BE2C (cell line): ENCODE results near the gene WNT7A.

ENCODE experiments used
- DNase-seq: peaks from one replicate; pipeline ENCODE4 v3.0.0-alpha.2; 2020
- H3K27me3 ChIP-seq: fragments of 250-450 bp; sonication (Bioruptor Pico); 2 replicates; pipeline ENCODE4 v1.5.1; 2020; ENCODE audit warnings: mild to moderate bottlenecking
- H3K36me3 ChIP-seq: fragments of 250-450 bp; sonication (Bioruptor Pico); 2 replicates; pipeline ENCODE4 v1.5.1; 2020; ENCODE audit warnings: mild to moderate bottlenecking
- H3K4me1 ChIP-seq: fragments of 250-450 bp; sonication (Bioruptor Pico); 2 replicates; pipeline ENCODE4 v1.5.1; 2020
- H3K4me3 ChIP-seq: 2 replicates; pipeline ENCODE4 v1.5.1; 2011; ENCODE audit warnings: low read depth, low read length
- H3K9me3 ChIP-seq: fragments of 250-450 bp; sonication (Bioruptor Pico); 2 replicates; pipeline ENCODE4 v1.5.1; 2020
- CTCF ChIP-seq: IDR thresholded peaks from 2 replicates; pipeline ENCODE4 v1.5.1; 2012; ENCODE audit warnings: mild to moderate bottlenecking, low read depth, low read length

The WNT7A gene

GRCh38 chr3:13892304-13892703 is 12.4 kb upstream of the WNT7A start:
- no peaks in the 10 kb centered on the region for H3K9me3 ChIP-seq
- no peaks in the 10 kb centered on the region for H3K36me3 ChIP-seq
- DNase-seq = no peak
- no peaks in the 10 kb centered on the region for H3K4me1 ChIP-seq
- peaks cover 16% of the 10 kb centered on the region for H3K27me3 ChIP-seq
- no peak overlapping the region for H3K4me3 ChIP-seq
- no peak for TF ChIP-seq CTCF

- H3K4me3 ChIP-seq = no peak overlapping the region
- TF ChIP-seq CTCF = no peak
- H3K9me3 ChIP-seq = no peaks in the 10 kb centered on the region
- H3K4me1 ChIP-seq = no peaks in the 10 kb centered on the region
- no peak for DNase-seq
- peaks cover 16% of the 10 kb centered on the region for H3K27me3 ChIP-seq
- H3K36me3 ChIP-seq = no peaks in the 10 kb centered on the region
Measured at GRCh38 chr3:13891492-13892073, 11.7 kb upstream of the WNT7A start.

GRCh38 chr3:13891017-13891392 is 11.1 kb upstream of the WNT7A start:
- Histone ChIP-seq H3K4me3 (no peak overlapping the region), H3K36me3 (no peaks in the 10 kb centered on the region), H3K9me3 (no peaks in the 10 kb centered on the region), H3K27me3 (peaks cover 12% of the 10 kb centered on the region), H3K4me1 (no peaks in the 10 kb centered on the region)
- no peak for DNase-seq
- no peak for TF ChIP-seq CTCF

GRCh38 chr3:13890377-13891016 is 10.6 kb upstream of the WNT7A start:
- Histone ChIP-seq H3K4me1 (no peaks in the 10 kb centered on the region), H3K27me3 (peaks cover 6% of the 10 kb centered on the region), H3K4me3 (no peak overlapping the region), H3K36me3 (no peaks in the 10 kb centered on the region), H3K9me3 (no peaks in the 10 kb centered on the region)
- TF ChIP-seq CTCF = no peak
- DNase-seq = no peak

GRCh38 chr3:13888576-13888975 is 8.7 kb upstream of the WNT7A start:
- TF ChIP-seq CTCF = no peak
- Histone ChIP-seq H3K36me3 (no peaks in the 10 kb centered on the region), H3K4me3 (no peak overlapping the region), H3K27me3 (no peaks in the 10 kb centered on the region), H3K9me3 (no peaks in the 10 kb centered on the region), H3K4me1 (no peaks in the 10 kb centered on the region)
- no peak for DNase-seq

- no peaks in the 10 kb centered on the region for H3K9me3 ChIP-seq
- DNase-seq = no peak
- H3K4me1 ChIP-seq = no peaks in the 10 kb centered on the region
- no peak overlapping the region for H3K4me3 ChIP-seq
- H3K36me3 ChIP-seq = no peaks in the 10 kb centered on the region
- TF ChIP-seq CTCF = no peak
- no peaks in the 10 kb centered on the region for H3K27me3 ChIP-seq
Measured at GRCh38 chr3:13887495-13888300, 7.8 kb upstream of the WNT7A start.
